Measurements from ENCODE around the gene EXT2.

The EXT2 gene

DNA sequence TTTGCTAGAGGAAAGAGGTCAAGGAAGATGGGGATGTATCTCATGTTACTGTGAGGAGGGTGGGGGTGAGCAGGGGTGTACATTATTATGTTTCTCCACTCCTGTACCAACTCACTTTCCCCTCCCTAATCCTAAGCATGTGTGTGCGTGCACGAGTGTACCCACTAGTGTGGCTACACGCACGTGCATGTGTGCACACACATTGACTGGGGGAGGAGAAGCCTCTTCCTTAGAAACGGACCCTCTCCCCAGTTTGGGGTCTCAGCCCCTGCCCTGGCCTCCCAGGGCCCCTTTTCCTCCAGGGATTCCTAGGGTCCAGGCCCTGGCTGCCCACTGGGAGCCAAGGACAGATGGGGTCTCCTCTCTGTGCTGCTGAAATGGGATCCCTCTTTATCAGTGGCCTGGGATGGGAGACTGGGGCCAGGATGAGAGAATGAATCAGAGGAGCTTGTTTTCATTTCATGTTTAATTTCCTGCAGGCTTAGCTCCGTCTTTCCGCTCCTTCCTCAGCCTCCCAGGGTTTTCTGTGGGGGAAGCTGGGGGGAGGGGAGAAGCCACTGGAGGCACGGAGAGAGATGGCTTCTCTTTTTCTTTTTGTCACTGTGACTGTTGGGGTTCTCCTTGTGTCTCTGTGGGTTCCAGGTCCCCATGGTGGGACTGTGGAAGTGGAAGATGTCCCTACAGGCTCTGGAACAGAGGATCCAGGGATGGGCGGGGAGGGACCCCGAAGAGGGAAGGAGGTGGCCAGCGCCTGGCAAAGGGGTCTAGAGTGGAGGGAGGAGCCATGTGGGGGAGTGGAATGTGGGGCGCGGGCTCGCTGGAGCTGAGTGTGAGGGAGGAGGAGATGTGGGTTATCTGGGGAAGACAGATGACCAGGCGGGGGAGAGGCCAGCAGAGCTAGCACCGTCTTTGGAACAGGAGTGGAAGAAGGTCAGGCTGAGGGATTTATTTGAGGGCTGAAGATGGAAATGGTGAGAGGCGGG is 174.2 kb downstream of the EXT2 start:
- no peak for DNase-seq

DNA sequence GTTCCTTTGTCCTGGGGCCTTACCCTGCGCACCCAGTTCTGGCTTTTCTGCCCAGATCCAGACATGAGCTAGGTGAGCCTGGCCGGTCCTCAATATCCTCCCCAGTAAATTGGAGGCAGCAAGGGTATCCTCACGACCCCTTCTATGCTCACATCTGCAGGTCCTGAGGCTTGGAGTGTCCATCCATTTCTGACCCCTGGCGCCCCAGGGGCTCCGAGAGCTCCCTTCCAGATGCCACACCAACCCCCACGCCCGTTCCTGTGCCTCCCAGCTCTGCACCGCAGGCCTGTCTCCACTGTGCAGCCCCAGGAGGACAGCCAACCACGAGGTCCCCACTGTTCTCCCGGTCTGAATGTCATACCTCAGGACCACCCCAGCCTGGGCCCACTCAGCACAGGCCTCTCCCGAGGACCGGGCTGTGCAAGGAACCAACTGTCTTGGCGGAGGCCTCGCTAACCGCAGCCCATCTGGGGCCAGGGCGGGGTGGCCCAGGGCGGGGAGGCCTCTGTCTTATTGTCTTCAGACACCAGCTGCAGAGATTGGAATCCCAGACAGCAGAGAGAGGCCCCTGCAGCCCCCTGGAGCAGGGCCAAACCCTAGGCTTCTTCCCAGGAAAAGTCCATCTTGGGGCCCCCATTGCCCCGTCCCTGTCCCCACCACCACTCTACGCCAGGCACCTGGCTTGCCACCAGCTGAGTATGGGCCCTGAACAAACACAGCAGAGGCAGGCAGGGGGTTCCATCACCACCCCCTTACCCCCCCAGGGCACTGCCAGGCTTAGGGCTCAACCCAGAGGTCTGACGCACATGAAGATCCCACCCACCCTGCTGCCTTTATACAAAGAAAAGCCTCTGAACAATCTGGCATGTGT is 175.2 kb downstream of the EXT2 start:
- DNase-seq = no peak

DNA sequence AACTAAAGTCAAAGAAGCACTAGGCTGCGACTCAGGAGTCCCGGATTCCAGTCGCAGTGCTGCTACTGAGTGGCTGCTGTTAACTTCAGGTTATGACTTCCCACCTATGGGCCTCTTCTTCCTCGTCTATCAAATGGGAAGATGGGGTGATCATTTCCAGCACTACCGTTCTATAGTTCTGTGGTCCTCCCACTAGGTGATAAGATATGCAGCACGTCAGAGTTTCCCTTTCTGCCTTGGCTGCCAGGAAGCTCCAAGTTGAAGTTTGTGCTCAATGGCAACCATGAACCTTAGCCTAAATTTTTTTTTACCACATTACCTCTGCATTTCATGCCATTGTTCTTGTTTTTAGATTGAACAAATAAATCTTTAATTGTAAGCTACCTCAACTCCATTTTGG is 175.8 kb downstream of the EXT2 start:
- no peak for DNase-seq

DNA sequence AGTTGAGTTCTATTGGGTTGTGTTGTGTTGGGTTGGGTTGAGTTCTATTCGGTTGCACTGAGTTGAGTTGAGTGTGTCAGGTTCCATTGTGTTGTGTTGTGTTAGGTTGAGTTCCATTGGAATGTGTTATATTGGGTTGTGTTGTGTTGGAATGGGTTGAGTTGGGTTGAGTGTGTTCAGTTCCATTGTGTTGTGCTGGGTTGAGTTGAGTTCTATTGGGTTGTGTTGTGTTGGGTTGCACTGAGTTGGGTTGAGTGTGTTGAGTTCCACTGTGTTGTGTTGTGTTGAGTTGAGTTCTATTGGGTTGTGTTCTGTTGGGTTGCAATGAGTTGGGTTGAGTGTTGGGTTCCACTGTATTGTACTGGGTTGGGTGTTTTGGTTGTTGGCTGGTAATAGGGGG is 178.9 kb downstream of the EXT2 start:
- no peak for DNase-seq

GRCh38 chr11:44275241-44275640 is 179.8 kb downstream of the EXT2 start:
- DNase-seq = no peak

DNA sequence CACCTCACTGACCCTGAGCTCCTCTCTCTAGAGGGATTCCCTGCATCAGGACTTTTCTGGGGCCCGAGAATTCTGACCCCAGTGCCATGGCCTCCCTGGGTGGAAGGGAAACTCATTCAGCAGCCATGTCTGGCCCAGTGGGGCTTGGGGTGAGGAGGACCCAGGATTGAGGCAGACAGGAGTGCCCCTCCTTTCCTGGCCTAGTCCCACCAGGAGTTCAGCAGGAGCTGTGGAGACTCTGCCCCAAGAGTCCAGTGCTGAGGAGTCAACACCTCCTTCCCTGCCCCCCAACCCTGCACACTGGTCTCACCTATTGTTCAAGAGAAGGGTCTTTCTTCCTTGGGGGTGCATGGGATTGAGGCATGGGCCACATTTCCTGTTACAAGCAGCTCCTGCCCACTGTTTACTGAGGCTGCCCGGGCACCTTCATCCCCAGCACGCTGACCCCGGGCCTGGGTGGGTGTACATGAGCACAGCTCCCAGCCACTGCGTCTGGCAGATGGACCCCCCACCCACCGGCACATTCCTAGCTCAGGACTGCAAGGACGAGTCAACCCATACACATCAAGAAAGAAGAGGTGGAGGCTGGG is 180.6 kb downstream of the EXT2 start:
- DNase-seq = no peak

DNA sequence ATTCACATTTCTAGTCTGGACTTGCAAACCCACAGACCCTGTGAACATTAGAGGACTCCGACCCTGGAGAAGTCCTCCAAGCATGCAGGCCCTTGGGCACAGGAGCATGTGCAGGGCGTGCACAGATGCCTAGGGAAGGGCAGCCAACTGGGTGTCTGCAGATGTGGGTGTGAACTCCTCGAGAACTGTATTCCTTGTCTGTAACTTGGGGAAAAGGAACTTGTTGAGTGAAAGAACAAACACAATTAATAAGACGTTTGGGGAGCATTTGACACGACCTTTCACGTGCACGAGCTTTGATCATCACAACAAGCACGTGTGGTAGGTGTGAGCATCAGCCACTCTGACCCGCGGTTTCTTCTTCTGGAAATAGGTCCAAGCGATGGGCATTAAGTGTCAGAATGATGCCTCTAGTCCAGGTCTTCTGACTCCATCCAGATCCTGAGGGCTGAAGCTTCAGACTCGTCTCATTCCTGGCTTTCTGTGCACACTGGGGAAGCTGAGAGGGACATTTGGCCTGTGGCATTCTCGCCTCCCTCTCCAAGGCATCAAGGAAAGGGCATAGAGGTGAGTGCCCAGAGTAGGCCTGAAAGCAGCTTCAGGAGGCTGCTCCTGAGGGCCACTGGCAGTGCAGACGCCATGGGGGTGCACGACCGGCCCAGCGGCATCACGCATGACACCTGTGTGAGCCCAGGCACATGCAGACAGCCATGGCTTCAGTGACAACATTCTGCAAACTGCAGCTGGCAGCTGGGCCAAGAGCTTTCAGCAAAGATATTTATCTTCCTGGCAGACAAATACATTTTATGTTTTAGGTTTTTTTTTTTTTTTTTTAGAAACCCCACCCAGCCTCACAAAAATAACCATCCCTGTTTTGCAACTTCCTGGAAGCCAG is 182.0 kb downstream of the EXT2 start:
- DNase-seq = no peak

- DNase-seq = no peak
Measured at GRCh38 chr11:44279483-44279882, 184.0 kb downstream of the EXT2 start.

- DNase-seq = no peak
Measured at GRCh38 chr11:44280257-44280656, 184.8 kb downstream of the EXT2 start.

DNA sequence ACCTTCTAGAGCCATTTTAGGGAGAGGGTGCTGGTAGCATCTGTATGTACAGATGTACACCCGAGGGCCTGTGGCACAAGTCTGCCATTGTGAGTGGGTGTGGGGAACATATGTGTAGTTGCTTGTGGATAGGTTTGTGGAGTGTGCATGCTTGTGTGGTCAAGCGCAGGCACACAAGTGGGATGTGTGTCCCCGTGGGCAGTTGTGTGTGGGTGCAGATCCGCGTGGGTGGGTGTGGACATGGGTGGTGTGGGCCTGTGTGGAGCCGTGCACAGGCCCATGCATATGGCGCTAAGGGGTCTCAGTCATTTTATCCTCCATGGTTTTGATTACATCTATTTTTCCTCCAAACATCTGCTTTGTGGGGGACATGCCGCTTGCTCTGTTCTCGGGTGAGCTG is 185.7 kb downstream of the EXT2 start:
- DNase-seq = no peak

- no peak for DNase-seq
Measured at GRCh38 chr11:44282620-44283019, 187.1 kb downstream of the EXT2 start.

DNA sequence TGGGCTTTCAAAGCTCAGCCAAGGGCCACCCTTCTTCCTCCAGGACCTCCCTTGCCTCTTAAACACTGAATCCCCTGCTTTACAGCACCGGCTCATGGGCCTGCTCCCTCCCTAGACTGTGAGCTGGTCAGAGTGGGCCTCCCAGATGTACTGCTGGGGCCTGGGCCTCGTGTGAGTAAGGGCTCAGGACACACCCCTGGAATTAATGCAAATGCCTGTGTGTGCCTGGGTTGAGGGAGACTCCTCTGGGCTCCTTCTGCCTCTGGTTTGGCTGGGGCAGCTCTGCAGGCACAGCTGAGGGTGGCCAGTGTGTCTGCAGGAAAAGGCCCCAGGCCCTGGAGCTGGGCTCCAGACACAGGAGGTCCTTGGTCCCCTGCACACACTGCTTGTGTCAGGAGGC is 190.3 kb downstream of the EXT2 start:
- no peak for DNase-seq

DNA sequence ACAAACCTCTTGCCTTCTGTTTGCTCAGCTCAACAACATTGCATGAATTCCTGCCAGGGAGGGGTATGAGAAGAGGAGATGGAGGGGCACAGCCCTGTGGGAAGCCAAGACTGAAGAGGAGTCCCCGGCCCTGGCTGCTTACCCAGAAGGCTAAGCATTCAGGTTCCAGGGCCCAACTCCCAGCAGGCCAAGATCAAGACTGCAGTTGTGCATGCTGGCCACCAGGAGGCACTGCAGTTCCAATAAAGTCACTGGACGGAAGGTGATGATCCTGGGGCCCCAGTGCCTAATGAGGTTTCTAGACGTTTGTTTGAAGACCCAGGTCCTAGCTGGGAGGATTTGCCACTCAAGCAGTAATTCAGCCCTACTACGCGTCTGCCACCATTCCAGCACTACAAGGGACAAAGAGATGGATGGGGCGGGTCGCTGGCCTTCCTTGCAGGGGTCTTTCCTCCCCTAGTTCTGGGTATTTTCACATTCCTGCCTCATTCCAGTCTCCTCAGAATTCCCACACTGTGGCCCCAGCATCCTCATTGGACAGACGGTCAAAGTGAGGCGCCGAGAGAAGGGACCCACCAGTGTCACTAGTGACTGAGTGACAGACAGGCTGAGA is 190.9 kb downstream of the EXT2 start:
- peak; percentile 54 to 56 for DNase-seq

GRCh38 chr11:44286911-44287310 is 191.4 kb downstream of the EXT2 start:
- DNase-seq = no peak

- DNase-seq = no peak
Measured at GRCh38 chr11:44288133-44288526, 192.7 kb downstream of the EXT2 start.

GRCh38 chr11:44290208-44290607 is 194.7 kb downstream of the EXT2 start:
- DNase-seq = no peak

Data from Kasumi-1 (cell line).